ENCODE results near the gene INTS6.

GRCh38 chr13:51455532-51455931 is 2.7 kb upstream of the INTS6 start:
- TF ChIP-seq HDGF (IDR thresholded peaks at IDR 0.05; ENCODE audit: borderline replicate concordance) (no peak), SP1 (IDR thresholded peaks at IDR 0.05) (no peak), ELF4 (IDR thresholded peaks at IDR 0.05) (no peak), FOXM1 (IDR thresholded peaks at IDR 0.05; ENCODE audit: borderline replicate concordance) (no peak), ARNT (IDR thresholded peaks at IDR 0.05) (no peak), TARDBP (IDR thresholded peaks at IDR 0.05) (no peak), ZNF384 (IDR thresholded peaks at IDR 0.05) (no peak), NFRKB (IDR thresholded peaks at IDR 0.05) (no peak), PKNOX1 (IDR thresholded peaks at IDR 0.05) (no peak), BHLHE40 (IDR thresholded peaks at IDR 0.05; ENCODE audit: borderline replicate concordance) (no peak), FOXA1 (IDR thresholded peaks at IDR 0.05) (no peak)

All from HEK293T (cell line).